Measurements from ENCODE around the gene MIDN.
"Not testable (repeated sequence)": the region's sequence is repeated elsewhere in the genome, so short reads cannot be mapped to it uniquely, and the experiment has no call there.

Gene MIDN

DNA sequence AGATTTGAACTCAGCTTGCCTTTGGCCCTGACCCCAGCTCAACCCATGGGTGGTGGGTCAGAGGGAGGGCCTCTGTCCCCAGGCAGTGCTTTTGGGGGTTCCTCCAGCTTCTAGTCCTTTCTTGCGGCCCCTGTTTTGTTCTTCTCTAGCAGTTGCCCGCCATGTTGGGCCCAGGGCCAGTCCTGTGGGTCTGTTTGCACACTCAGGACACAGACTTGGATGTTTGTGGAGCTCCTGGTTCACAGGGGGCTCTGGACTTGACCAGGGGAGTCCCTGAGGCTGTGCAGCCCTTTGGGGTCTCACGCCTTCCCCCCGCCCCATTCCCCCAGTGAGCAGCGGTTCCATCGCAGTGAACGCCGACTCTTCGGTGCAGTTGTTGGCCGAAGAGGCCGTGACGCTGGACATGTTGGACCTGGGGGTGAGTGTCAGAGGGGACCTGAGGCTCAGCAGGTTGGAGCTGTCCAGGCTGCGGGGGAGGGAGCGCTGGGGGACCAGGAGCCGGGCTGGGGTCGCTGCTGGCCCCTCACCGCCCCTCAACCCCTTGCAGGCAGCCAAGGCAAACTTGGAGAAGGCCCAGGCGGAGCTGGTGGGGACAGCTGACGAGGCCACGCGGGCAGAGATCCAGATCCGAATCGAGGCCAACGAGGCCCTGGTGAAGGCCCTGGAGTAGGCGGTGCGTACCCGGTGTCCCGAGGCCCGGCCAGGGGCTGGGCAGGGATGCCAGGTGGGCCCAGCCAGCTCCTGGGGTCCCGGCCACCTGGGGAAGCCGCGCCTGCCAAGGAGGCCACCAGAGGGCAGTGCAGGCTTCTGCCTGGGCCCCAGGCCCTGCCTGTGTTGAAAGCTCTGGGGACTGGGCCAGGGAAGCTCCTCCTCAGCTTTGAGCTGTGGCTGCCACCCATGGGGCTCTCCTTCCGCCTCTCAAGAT lies 4.4 kb upstream of the MIDN start:
- TF ChIP-seq, protein P1, sequence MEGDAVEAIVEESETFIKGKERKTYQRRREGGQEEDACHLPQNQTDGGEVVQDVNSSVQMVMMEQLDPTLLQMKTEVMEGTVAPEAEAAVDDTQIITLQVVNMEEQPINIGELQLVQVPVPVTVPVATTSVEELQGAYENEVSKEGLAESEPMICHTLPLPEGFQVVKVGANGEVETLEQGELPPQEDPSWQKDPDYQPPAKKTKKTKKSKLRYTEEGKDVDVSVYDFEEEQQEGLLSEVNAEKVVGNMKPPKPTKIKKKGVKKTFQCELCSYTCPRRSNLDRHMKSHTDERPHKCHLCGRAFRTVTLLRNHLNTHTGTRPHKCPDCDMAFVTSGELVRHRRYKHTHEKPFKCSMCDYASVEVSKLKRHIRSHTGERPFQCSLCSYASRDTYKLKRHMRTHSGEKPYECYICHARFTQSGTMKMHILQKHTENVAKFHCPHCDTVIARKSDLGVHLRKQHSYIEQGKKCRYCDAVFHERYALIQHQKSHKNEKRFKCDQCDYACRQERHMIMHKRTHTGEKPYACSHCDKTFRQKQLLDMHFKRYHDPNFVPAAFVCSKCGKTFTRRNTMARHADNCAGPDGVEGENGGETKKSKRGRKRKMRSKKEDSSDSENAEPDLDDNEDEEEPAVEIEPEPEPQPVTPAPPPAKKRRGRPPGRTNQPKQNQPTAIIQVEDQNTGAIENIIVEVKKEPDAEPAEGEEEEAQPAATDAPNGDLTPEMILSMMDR (IDR thresholded peaks at IDR 0.05; ENCODE audit: low read depth, low read length, missing control alignments): peak; percentile 91
- H3K27ac ChIP-seq: no peak overlapping the region

DNA sequence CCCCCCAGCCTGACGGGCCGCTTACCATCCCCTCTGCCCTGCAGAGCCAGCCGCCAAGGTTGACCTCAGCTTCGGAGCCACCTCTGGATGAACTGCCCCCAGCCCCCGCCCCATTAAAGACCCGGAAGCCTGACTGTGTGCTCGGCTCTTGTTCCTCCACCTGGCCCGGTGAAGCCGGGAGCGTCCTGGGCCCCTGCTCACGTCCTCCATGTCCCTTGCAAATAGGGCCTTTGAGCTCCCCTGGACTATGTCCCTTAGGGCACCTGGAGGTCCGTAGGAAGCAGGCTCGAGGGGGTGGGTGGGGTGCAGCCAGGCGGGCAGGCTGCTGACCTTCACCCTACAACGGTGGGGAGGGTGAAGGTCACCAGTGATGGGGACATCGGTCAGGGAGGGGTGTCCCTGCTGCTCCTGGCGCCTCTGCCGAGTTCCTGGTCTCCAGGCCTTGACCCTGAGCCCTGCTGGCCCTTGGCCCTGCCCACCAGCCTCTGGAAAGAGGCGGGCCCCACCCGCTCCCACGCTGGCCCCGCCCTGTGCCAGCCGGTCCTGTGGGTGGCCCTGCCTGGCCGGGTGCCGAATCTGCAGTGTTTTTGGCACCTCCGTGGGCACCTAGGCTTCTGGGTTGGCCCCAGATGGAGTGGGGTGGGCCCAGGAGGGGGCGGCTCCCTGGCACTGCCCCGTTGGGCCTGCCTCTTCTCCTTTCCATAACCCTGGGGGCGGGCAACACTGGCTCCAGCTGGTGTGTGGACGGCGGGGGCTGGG lies 3.5 kb upstream of the MIDN start:
- peaks cover 2% of the 10 kb centered on the region for H3K36me3 ChIP-seq (replicated peaks)
- no peak overlapping the region for H3K27ac ChIP-seq
- in situ Hi-C loops (cut with HindIII; ENCODE audit: low pct_ligation_motif_present, low sequenced_read_pairs): loop anchor here (25.0 kb wide), 1 partner anchor 133 kb away; the partner anchor contains the start of gene GPX4
- no peak overlapping the region for H3K4me3 ChIP-seq (ENCODE audit: low read depth, low read length)
- no peaks in the 10 kb centered on the region for H3K27me3 ChIP-seq (replicated peaks)
- TF ChIP-seq, protein P1 (IDR thresholded peaks at IDR 0.05; ENCODE audit: low read depth, low read length, missing control alignments): no peak
- no peak for DNase-seq

More for the DNA sequence above, 4.4 kb upstream of the MIDN start:
- peak; percentile 65 for DNase-seq
- in situ Hi-C loops (cut with HindIII; ENCODE audit: low pct_ligation_motif_present, low sequenced_read_pairs): loop anchor here (25.0 kb wide), 1 partner anchor 132 kb away; the partner anchor contains the start of gene GPX4
- H3K27me3 ChIP-seq (replicated peaks): no peaks in the 10 kb centered on the region
- H3K4me3 ChIP-seq (ENCODE audit: low read depth, low read length): no peak overlapping the region
- no peaks in the 10 kb centered on the region for H3K36me3 ChIP-seq (replicated peaks)

DNA sequence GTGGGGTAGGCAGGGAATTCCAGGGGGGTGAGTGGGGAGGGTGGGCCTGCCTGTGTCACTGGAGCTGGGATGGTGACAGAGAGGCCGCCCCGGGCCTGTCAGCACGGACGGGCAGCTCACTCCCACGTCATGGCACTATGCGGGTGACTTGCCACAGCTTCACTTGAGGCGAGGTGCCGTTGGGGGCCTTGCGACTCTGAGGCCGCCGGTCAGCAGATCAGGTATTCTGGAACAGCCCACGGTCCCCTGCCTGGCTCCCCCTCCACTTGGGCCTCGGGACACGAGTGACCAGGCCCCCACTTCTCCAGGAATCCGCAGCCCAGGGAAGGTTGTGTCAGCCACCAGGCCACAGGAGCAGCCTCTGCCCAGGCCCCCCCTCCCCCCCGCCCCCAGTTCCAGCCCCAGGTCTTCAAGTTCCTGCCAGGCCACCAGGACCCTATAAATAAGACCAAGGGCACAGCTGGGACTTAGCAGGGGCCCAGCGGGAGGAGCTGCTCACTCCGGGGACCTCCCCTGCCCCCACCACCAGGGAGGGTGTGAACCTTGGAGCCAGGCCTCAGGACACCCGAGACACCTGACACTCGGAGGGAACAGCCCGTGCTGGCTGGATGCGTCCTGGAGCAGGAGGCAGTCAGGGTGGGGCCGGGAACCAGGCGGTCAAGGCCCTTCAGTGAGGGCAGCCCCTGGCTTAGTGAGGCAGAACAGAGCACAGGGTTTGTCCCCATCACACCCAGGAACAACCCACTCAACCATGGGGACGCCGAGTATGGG lies 2.7 kb upstream of the MIDN start:
- TF ChIP-seq, protein P1 (IDR thresholded peaks at IDR 0.05; ENCODE audit: low read depth, low read length, missing control alignments): no peak
- in situ Hi-C loops (cut with HindIII; ENCODE audit: low pct_ligation_motif_present, low sequenced_read_pairs): loop anchor here (25.0 kb wide), 1 partner anchor 133 kb away; the partner anchor contains the start of gene GPX4
- no peak overlapping the region for H3K27ac ChIP-seq
- H3K36me3 ChIP-seq (replicated peaks): peaks cover 10% of the 10 kb centered on the region
- H3K4me3 ChIP-seq (ENCODE audit: low read depth, low read length): no peak overlapping the region
- DNase-seq: no peak
- no peaks in the 10 kb centered on the region for H3K27me3 ChIP-seq (replicated peaks)

DNA sequence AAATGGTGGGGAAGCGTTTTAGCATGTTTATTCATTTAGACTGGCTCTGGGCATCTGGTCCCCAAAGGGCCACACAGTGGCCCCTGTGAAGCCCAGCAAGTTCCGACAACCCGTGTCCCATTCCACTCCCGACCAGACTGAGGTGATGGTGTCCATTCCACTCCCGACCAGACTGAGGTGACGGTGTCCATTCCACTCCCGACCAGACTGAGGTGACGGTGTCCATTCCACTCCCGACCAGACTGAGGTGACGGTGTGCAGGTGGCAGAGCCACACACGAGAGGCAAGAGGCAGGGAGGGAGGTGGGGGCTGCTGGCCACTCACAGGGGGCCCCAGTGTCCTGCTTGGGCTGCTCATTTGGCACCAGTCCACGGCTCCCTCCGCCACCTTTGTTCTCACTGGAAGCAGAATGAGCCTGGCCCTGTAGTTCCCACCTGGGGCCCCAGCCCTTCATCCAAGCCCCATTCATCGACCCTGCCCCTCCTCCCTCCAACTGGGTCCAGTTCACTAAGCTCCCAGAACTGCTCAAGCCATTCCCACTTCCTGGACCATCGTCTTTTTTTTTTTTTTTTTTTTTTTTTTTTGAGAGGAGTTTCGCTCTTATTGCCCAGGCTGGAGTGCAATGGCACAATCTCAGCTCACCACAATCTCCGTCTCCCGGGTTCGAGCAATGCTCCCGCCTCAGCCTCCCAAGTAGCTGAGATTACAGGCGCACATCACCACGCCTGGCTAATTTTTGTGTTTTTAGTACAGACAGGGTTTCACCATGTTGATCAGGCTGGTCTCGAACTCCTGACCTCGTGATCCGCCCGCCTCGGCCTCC lies 1.9 kb upstream of the MIDN start:
- not testable (repeated sequence) for H3K4me3 ChIP-seq (ENCODE audit: low read depth, low read length); H3K27me3 ChIP-seq (replicated peaks); H3K27ac ChIP-seq; DNase-seq
- H3K36me3 ChIP-seq (replicated peaks): peaks cover 18% of the 10 kb centered on the region
- in situ Hi-C loops (cut with HindIII; ENCODE audit: low pct_ligation_motif_present, low sequenced_read_pairs): loop anchor here (25.0 kb wide), 1 partner anchor 134 kb away; the partner anchor contains the start of gene GPX4

DNA sequence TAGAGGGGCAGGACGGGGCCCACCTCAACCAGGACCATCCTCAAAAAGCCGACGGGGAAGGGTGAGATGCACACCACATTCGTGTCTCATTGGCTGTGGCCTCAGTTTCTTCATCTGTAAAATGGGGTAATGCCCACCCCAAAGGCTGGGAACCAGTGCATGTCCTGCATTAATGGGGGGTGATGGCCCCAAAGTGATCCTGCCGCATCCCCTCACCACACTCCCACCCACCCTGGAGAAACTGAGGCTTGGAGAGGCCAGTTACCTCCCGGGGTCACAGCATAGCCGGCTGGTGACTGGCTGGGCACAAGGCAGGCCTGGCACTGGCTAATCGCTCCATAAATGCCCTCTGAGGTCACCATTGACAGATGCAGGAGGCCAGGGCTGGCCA lies 640 bp upstream of the MIDN start:
- DNase-seq: no peak
- Histone ChIP-seq H3K36me3 (replicated peaks) (peaks cover 27% of the 10 kb centered on the region), H3K27me3 (replicated peaks) (no peaks in the 10 kb centered on the region), H3K27ac (peak overlapping the region; percentile 94), H3K4me3 (ENCODE audit: low read depth, low read length) (peak overlapping the region; percentile 75)
- TF ChIP-seq, protein P1 (IDR thresholded peaks at IDR 0.05; ENCODE audit: low read depth, low read length, missing control alignments): no peak
- in situ Hi-C loops (cut with HindIII; ENCODE audit: low pct_ligation_motif_present, low sequenced_read_pairs): loop anchor here (25.0 kb wide), 1 partner anchor 135 kb away; the partner anchor contains the start of gene GPX4

Data from brain microvascular endothelial cell (primary cell).